ENCODE data around the gene S100A14.

DNA sequence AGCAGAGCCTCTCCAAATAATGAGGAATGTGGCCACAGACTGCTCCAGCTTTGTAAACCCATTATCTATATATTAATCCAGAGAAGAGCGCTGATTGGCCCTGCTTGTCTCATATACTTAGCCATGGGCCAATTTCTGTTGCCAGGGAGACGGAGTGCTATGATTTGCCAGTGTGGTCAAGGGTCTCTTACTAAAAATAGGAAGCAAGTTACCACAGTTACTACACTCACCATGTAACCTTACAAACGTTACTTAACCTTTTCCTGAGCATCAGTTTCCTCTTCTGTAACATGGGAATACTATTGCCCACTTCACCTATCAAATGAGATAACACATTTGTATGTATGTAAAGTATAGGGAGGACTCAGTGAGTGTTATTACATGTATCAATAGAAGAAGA is 42.8 kb downstream of the S100A14 start:
- TF ChIP-seq ZNF781 (CRISPR knock-in tag; IDR thresholded peaks at IDR 0.05; ENCODE audit: borderline replicate concordance, not compliant biosample characterization) (no peak), ATF7-NPFF (CRISPR knock-in tag; IDR thresholded peaks at IDR 0.05; ENCODE audit: low read depth) (no peak)
- TF ChIP-seq, protein P1, sequence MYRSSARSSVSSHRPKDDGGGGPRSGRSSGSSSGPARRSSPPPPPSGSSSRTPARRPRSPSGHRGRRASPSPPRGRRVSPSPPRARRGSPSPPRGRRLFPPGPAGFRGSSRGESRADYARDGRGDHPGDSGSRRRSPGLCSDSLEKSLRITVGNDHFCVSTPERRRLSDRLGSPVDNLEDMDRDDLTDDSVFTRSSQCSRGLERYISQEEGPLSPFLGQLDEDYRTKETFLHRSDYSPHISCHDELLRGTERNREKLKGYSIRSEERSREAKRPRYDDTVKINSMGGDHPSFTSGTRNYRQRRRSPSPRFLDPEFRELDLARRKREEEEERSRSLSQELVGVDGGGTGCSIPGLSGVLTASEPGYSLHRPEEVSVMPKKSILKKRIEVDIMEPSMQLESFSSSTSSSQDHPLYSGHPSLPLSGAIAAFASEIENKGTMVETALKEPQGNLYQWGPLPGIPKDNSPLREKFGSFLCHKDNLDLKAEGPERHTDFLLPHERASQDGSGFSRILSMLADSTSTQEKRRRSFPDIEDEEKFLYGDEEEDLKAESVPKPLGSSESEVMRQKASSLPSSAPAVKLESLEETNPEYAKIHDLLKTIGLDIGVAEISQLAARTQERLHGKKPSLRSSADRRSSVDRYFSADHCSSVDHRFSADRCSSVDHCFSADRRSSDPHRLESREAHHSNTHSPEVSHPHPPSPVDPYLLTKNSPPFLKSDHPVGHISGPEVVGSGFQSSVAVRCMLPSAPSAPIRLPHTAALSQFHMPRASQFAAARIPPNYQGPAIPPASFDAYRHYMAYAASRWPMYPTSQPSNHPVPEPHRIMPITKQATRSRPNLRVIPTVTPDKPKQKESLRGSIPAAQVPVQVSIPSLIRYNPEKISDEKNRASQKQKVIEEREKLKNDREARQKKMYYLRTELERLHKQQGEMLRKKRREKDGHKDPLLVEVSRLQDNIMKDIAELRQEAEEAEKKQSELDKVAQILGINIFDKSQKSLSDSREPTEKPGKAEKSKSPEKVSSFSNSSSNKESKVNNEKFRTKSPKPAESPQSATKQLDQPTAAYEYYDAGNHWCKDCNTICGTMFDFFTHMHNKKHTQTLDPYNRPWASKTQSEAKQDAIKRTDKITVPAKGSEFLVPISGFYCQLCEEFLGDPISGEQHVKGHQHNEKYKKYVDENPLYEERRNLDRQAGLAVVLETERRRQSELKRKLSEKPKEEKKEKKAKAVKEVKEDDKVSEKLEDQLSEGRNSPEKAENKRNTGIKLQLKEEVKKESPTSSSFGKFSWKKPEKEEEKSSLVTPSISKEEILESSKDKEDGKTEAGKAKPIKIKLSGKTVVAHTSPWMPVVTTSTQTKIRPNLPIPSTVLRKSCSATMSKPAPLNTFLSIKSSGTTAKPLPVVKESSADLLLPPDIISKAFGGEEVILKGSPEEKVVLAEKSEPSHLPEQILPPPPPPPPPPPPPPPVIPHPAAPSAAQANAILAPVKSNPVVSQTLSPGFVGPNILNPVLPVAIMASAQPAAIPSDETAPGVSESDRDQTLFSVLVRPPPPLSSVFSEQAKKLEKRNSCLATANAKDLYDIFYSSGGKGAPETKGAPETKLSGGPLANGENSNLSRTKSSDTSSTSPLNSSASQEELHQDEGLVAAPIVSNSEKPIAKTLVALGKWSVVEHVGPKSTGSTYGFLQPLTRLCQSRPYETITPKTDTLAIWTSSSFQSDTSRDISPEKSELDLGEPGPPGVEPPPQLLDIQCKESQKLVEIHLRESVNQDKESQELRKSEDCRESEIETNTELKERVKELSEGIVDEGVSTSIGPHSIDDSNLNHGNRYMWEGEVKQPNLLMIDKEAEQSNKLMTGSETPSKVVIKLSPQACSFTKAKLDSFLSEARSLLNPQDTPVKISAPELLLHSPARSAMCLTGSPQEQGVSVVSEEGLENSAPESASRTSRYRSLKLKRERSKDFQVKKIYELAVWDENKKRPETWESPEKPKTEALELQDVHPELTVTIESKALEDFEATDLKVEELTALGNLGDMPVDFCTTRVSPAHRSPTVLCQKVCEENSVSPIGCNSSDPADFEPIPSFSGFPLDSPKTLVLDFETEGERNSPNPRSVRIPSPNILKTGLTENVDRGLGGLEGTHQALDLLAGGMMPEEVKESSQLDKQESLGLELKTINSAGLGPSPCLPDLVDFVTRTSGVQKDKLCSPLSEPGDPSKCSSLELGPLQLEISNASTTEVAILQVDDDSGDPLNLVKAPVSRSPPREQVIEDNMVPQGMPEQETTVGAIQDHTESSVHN (CRISPR knock-in tag; IDR thresholded peaks at IDR 0.05), result no peak

Measured in HepG2 (cell line).